ENCODE data around the gene EVX2. TPM values are rescaled to one million over a fixed set of nuclear protein-coding genes. Genes with fewer than 3 reads are reported as not detected.

The EVX2 gene
- polyA plus RNA-seq, 1 of the 3 experiments (the other 2 are of a cell fraction): not detected

- TF ChIP-seq, protein P1, sequence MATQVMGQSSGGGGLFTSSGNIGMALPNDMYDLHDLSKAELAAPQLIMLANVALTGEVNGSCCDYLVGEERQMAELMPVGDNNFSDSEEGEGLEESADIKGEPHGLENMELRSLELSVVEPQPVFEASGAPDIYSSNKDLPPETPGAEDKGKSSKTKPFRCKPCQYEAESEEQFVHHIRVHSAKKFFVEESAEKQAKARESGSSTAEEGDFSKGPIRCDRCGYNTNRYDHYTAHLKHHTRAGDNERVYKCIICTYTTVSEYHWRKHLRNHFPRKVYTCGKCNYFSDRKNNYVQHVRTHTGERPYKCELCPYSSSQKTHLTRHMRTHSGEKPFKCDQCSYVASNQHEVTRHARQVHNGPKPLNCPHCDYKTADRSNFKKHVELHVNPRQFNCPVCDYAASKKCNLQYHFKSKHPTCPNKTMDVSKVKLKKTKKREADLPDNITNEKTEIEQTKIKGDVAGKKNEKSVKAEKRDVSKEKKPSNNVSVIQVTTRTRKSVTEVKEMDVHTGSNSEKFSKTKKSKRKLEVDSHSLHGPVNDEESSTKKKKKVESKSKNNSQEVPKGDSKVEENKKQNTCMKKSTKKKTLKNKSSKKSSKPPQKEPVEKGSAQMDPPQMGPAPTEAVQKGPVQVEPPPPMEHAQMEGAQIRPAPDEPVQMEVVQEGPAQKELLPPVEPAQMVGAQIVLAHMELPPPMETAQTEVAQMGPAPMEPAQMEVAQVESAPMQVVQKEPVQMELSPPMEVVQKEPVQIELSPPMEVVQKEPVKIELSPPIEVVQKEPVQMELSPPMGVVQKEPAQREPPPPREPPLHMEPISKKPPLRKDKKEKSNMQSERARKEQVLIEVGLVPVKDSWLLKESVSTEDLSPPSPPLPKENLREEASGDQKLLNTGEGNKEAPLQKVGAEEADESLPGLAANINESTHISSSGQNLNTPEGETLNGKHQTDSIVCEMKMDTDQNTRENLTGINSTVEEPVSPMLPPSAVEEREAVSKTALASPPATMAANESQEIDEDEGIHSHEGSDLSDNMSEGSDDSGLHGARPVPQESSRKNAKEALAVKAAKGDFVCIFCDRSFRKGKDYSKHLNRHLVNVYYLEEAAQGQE (IDR thresholded peaks at IDR 0.05; ENCODE audit: low read depth, low read length): peak; percentile 69; the same call in 1 of the 2 replicates
- peak; percentile 60 for TF ChIP-seq NFIC (IDR thresholded peaks at IDR 0.05; ENCODE audit: borderline replicate concordance)
- peak; percentile 16; the same call in 1 of the 2 replicates for TF ChIP-seq TCF12 (IDR thresholded peaks at IDR 0.05)
- TF ChIP-seq, protein P2, sequence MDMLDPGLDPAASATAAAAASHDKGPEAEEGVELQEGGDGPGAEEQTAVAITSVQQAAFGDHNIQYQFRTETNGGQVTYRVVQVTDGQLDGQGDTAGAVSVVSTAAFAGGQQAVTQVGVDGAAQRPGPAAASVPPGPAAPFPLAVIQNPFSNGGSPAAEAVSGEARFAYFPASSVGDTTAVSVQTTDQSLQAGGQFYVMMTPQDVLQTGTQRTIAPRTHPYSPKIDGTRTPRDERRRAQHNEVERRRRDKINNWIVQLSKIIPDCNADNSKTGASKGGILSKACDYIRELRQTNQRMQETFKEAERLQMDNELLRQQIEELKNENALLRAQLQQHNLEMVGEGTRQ (IDR thresholded peaks at IDR 0.05; ENCODE audit: borderline replicate concordance, low read depth, low read length): no peak
- TF ChIP-seq ZBTB33 (IDR thresholded peaks at IDR 0.05; ENCODE audit: borderline replicate concordance, low read depth): no peak
- TF ChIP-seq EP300 (IDR thresholded peaks at IDR 0.05; ENCODE audit: borderline replicate concordance in 1 of 2, low read depth in 1 of 2, low read length in 1 of 2): peak in 1 of 2 experiments; percentile 56; a peak in 1 of 4 replicates
- peak; percentile 38; the same call in 1 of the 2 replicates for TF ChIP-seq MXI1 (IDR thresholded peaks at IDR 0.05; ENCODE audit: low read depth, low read length)
- peak; percentile 48; the same call in 1 of the 2 replicates for TF ChIP-seq FOXJ3 (CRISPR knock-in tag; IDR thresholded peaks at IDR 0.05)
Measured at GRCh38 chr2:176128982-176129796, 45.4 kb upstream of the EVX2 start, which contains the start of gene HOXD8 (continued).

- peaks cover 10 to 28% of the 10 kb centered on the region in 2 experiments; a peak in 3 of 4 replicates for H3K4me1 ChIP-seq (ENCODE audit: control insufficient read depth in 1 of 2, insufficient read depth in 2 of 2, low read depth in 1 of 2, low read length in 1 of 2)
- H3K79me2 ChIP-seq (ENCODE audit: insufficient read depth): peaks cover 10% of the 10 kb centered on the region
- DNase-seq: no peak
- H4K20me1 ChIP-seq (ENCODE audit: insufficient read depth): no peaks in the 10 kb centered on the region
- no peak overlapping the region for H2AFZ ChIP-seq (ENCODE audit: low read depth)
- H3K4me2 ChIP-seq: 0 out of 2 replicates have a peak overlapping the region, but pooled peaks have one; percentile 85
- no peaks in the 10 kb centered on the region for H3K9me2 ChIP-seq
- H3K27ac ChIP-seq (ENCODE audit: low read depth in 2 of 2, low read length in 1 of 2): no peak overlapping the region
- CTCF ChIA-PET: interaction anchor here (0.9 to 26.1 kb wide), 18 partner anchors 12 to 1036 kb away, joined by 3 to 1047 read pairs (median 10); partner anchors contain the start of gene HOXD10
- H3K9ac ChIP-seq: no peak overlapping the region
- H3K9me3 ChIP-seq: no peaks in the 10 kb centered on the region
- H3F3A ChIP-seq (replicated peaks; ENCODE audit: insufficient read depth): peaks cover 11% of the 10 kb centered on the region
- no peaks in the 10 kb centered on the region for H3K36me3 ChIP-seq (replicated peaks in 1 of 2; ENCODE audit: control insufficient read depth in 1 of 2, insufficient read depth in 2 of 2, low read length in 1 of 2)
- POLR2A ChIA-PET: interaction anchor here (6.3 kb wide), 1 partner anchor 446 kb away, joined by 34 read pairs; no protein-coding TSS in a partner anchor
- H3K27me3 ChIP-seq (ENCODE audit: insufficient read depth): no peaks in the 10 kb centered on the region
- 97% methylated on average over 49 of the region's 49 CpGs for WGBS (ENCODE audit: low lambda C conversion rate)
- H3K4me3 ChIP-seq (ENCODE audit: low read depth in 2 of 2, low read length in 1 of 2): no peak overlapping the region
- no peak for TF ChIP-seq MXI1 (IDR thresholded peaks at IDR 0.05; ENCODE audit: low read depth, low read length)
- TF ChIP-seq, protein P2 (IDR thresholded peaks at IDR 0.05; ENCODE audit: borderline replicate concordance, low read depth, low read length): no peak
- TF ChIP-seq ZBTB33 (IDR thresholded peaks at IDR 0.05; ENCODE audit: borderline replicate concordance, low read depth): no peak
- TF ChIP-seq MEF2A (IDR thresholded peaks at IDR 0.05; ENCODE audit: borderline replicate concordance, low read depth): no peak
- no peak for TF ChIP-seq TCF12 (IDR thresholded peaks at IDR 0.05)
- no peak for TF ChIP-seq FOXJ3 (CRISPR knock-in tag; IDR thresholded peaks at IDR 0.05)
- no peak for TF ChIP-seq ELF1 (IDR thresholded peaks at IDR 0.05)
- TF ChIP-seq PBX3 (IDR thresholded peaks at IDR 0.05): no peak
- TF ChIP-seq CHD2 (IDR thresholded peaks at IDR 0.05; ENCODE audit: low read length, partially characterized antibody): no peak
- no peak for TF ChIP-seq JUND (IDR thresholded peaks at IDR 0.05)
Measured at GRCh38 chr2:176128172-176128981, 44.6 kb upstream of the EVX2 start.
